HepG2 (cell line): ENCODE results near the gene WDHD1. TPM values are rescaled to one million over a fixed set of nuclear protein-coding genes. Genes with fewer than 3 reads are reported as not detected.

ENCODE experiments used
- ATAC-seq: fragments of 200-7000 bp; cut with Tn5 transposase; 3 replicates; pipeline ENCODE4 v1.9.1; 2020; ENCODE audit warnings: mild to moderate bottlenecking, moderate library complexity
- BruUV-seq: library from RNA; stranded (reverse); fragments of 400-500 nt; replicated peaks from 2 replicates; lab custom pipeline; 2021; lab: Mats Ljungman, UMichigan
- CTCF ChIA-PET: fragments of 300-600 bp; formaldehyde crosslinking; extraction: SDS; loops from one replicate; lab custom pipeline; 2021; ENCODE audit warnings: low total read pairs, inconsistent platforms, low intra/inter-chr PET ratio; lab: Yijun Ruan, JAX
- POLR2A ChIA-PET: fragments of 350-600 bp; sonication (Branson Sonifier 250); formaldehyde crosslinking; loops from one replicate; lab custom pipeline; 2020; ENCODE audit warnings: antibody characterized with exemption, inconsistent platforms; lab: Yijun Ruan, JAX
- DNase-seq: peaks from one replicate; pipeline ENCODE4 v3.0.0-alpha.2; 2015; ENCODE audit warnings: low spot score
- FAIRE-seq: peaks from 3 replicates; lab custom pipeline; 2011; peaks lifted over from hg19 to GRCh38; lab: Jason Lieb, UNC
- H2AFZ ChIP-seq: one replicate; pipeline ENCODE4 v1.6.1; 2011; ENCODE audit warnings: low read length, inconsistent platforms
- H3K27ac ChIP-seq: fragments of 300-600 bp; 3 replicates; pipeline ENCODE4 v1.8.0; 2011; ENCODE audit warnings: mixed run types, mild to moderate bottlenecking, mixed read lengths, low read length, inconsistent platforms; ENCODE audit not compliant: insufficient read depth; ENCODE audit errors: extremely low read length
- H3K27me3 ChIP-seq, 2 experiments: fragments of 200-600 bp in 1 of 2; 2 replicates in 1 of 2; 3 replicates in 1 of 2; pipeline versions ENCODE4 v1.6.0 to v1.8.0; 2011; ENCODE audit warnings: low read length in 2 of 2, mild to moderate bottlenecking in 2 of 2, moderate library complexity in 2 of 2, inconsistent platforms in 1 of 2; ENCODE audit not compliant: insufficient read depth in 2 of 2, control insufficient read depth in 1 of 2
- H3K36me3 ChIP-seq, 2 experiments: fragments of 200-600 bp in 1 of 2; replicated peaks in 1 of 2; 2 replicates in 1 of 2; 3 replicates in 1 of 2; pipeline versions ENCODE4 v1.5.1 to v1.8.0; 2011; ENCODE audit warnings: low read length in 2 of 2, inconsistent platforms in 1 of 2; ENCODE audit not compliant: insufficient read depth in 2 of 2, control insufficient read depth in 1 of 2
- H3K4me1 ChIP-seq: 2 replicates; pipeline ENCODE4 v1.5.1; 2012; ENCODE audit warnings: low read length, inconsistent platforms; ENCODE audit not compliant: insufficient read depth
- H3K4me2 ChIP-seq: 2 replicates; pipeline ENCODE4 v1.6.0; 2011; ENCODE audit warnings: low read depth, low read length, inconsistent platforms
- H3K4me3 ChIP-seq, 3 experiments: fragments of 200-600 bp in 1 of 3; sonication (generic), shearing (Covaris generic) in 1 of 3; replicated peaks in 1 of 3; 2 replicates each; pipeline ENCODE4 v1.5.1; 2011 to 2016; ENCODE audit warnings: low read length in 3 of 3, inconsistent platforms in 2 of 3, low read depth in 2 of 3, mild to moderate bottlenecking in 2 of 3, control low read depth in 1 of 3, mixed read lengths in 1 of 3; ENCODE audit not compliant: insufficient read depth in 1 of 3
- H3K79me2 ChIP-seq: one replicate; pipeline ENCODE4 v1.6.1; 2011; ENCODE audit warnings: low read length, inconsistent platforms; ENCODE audit not compliant: insufficient read depth
- H3K9ac ChIP-seq: 2 replicates; pipeline ENCODE4 v1.6.0; 2011; ENCODE audit warnings: mild to moderate bottlenecking, low read depth, low read length, inconsistent platforms; ENCODE audit not compliant: insufficient read depth
- H3K9me3 ChIP-seq: 2 replicates; pipeline ENCODE4 v1.5.1; 2012; ENCODE audit warnings: mild to moderate bottlenecking, low read length
- H4K20me1 ChIP-seq: 2 replicates; pipeline ENCODE4 v1.6.0; 2011; ENCODE audit warnings: inconsistent platforms, mild to moderate bottlenecking, low read length, moderate library complexity; ENCODE audit not compliant: insufficient read depth
- CC2D1A ChIP-seq: sonication (generic); formaldehyde crosslinking; IDR thresholded peaks from 2 replicates; pipeline ENCODE4 v1.8.1; 2023; ENCODE audit warnings: mild to moderate bottlenecking, missing genetic modification reagents
- GLI4 ChIP-seq: sonication (generic); formaldehyde crosslinking; IDR thresholded peaks from 2 replicates; pipeline ENCODE4 v1.5.1; 2020; ENCODE audit warnings: missing genetic modification reagents, mild to moderate bottlenecking, moderate library complexity, borderline replicate concordance
- HMGXB3 ChIP-seq: sonication (generic); formaldehyde crosslinking; IDR thresholded peaks from 2 replicates; pipeline ENCODE4 v1.4.0; 2020; ENCODE audit warnings: missing genetic modification reagents, borderline replicate concordance
- KDM5B ChIP-seq: sonication (generic); formaldehyde crosslinking; IDR thresholded peaks from 2 replicates; pipeline ENCODE4 v1.4.0; 2020; ENCODE audit warnings: missing genetic modification reagents, mild to moderate bottlenecking, borderline replicate concordance
- POLR2A ChIP-seq, 2 experiments: IDR thresholded peaks; 2 replicates each; pipeline ENCODE4 v1.6.1; 2011; ENCODE audit warnings: low read depth in 2 of 2, low read length in 2 of 2, mild to moderate bottlenecking in 1 of 2, moderate library complexity in 1 of 2; ENCODE audit not compliant: insufficient read depth in 1 of 2
- RCOR2 ChIP-seq: IDR thresholded peaks from 2 replicates; pipeline ENCODE4 v1.6.1; 2016; ENCODE audit warnings: missing biosample characterization, missing genetic modification reagents
- TSC22D2 ChIP-seq: sonication (generic); formaldehyde crosslinking; IDR thresholded peaks from 2 replicates; pipeline ENCODE4 v1.5.1; 2020; ENCODE audit warnings: missing genetic modification reagents, mild to moderate bottlenecking, borderline replicate concordance
- ZBTB1 ChIP-seq: sonication (generic); formaldehyde crosslinking; IDR thresholded peaks from 2 replicates; pipeline ENCODE4 v1.4.0; 2020; ENCODE audit warnings: missing genetic modification reagents, borderline replicate concordance
- ZBTB44 ChIP-seq: sonication (generic); formaldehyde crosslinking; IDR thresholded peaks from 2 replicates; pipeline ENCODE4 v1.4.0; 2020; ENCODE audit warnings: missing genetic modification reagents
- ZNF160 ChIP-seq: sonication (generic); formaldehyde crosslinking; IDR thresholded peaks from 2 replicates; pipeline ENCODE4 v1.8.0; 2022; ENCODE audit warnings: mild to moderate bottlenecking, inconsistent platforms, missing genetic modification reagents
- ZNF460 ChIP-seq: sonication (generic); formaldehyde crosslinking; IDR thresholded peaks from 2 replicates; pipeline ENCODE4 v1.5.1; 2020; ENCODE audit warnings: missing genetic modification reagents, mild to moderate bottlenecking, borderline replicate concordance
- ZNF770 ChIP-seq: sonication (generic); formaldehyde crosslinking; IDR thresholded peaks from 2 replicates; pipeline ENCODE4 v1.5.0; 2020; ENCODE audit warnings: mild to moderate bottlenecking, missing genetic modification reagents
- WGBS: methylation state at CpG from one replicate; pipeline ENCODE4 v1.1.6; 2017; ENCODE audit warnings: low lambda C conversion rate; 5-methylcytosine and 5-hydroxymethylcytosine counted together
- in situ Hi-C: cut with HindIII; loops from 2 replicates; pipeline ENCODE4 v1.10.0; 2017; ENCODE audit warnings: low pct_unique_long_range_greater_than_20kb; ENCODE audit not compliant: extremely low pct_ligation_motif_present
- intact Hi-C: fragments of 100-400 bp; cut with micrococcal nuclease; formaldehyde crosslinking; loops from one replicate; pipeline ENCODE4 v1.10.0; 2022; ENCODE audit not compliant: unreplicated experiment
- polyA plus RNA-seq, 8 experiments: library from polyadenylated mRNA; depleted of rRNA in 3 of 8; stranded (reverse) in 7 of 8; unstranded in 1 of 8; fragments of >200 nt; fragmentation: Illumina TruSeq in 4 of 8; extraction: Trizol in 4 of 8; gene quantifications; 2 replicates each; pipeline versions ENCODE4 v1.2.1 to v1.2.3, GENCODE V29; 2011 to 2016; ENCODE audit warnings: low read depth in 4 of 8, missing spikeins in 1 of 8, mixed read lengths in 1 of 8; ENCODE audit not compliant: insufficient read depth in 1 of 8
- total RNA-seq, 5 experiments: library from RNA; depleted of rRNA; stranded (reverse); fragments of >200 nt; fragmentation: Illumina TruSeq; extraction: Trizol; gene quantifications; 2 replicates each; pipeline ENCODE4 v1.2.3, GENCODE V29; 2016; ENCODE audit warnings: low read depth in 1 of 5

WDHD1 gene
- total and polyA plus RNA-seq, 2 of the 13 experiments (the other 11 are each of a cell fraction or from before 2014, with no cell fraction given): 5.5 to 27.5 TPM

- TF ChIP-seq GLI4 (no peak), POLR2A (IDR thresholded peaks at IDR 0.05; ENCODE audit: insufficient read depth in 1 of 2, low read depth in 2 of 2, low read length in 2 of 2) (peak; percentile 96 to 98), KDM5B (CRISPR knock-in tag) (peak; percentile 91; the same call in 1 of the 2 replicates), ZBTB1 (CRISPR knock-in tag) (no peak), ZNF160 (CRISPR knock-in tag) (peak; percentile 85; the same call in 1 of the 2 replicates)
These were observed 24.7 kb upstream of the WDHD1 start, which contains the start of gene MAPK1IP1L (continued) for GRCh38 chr14:55051423-55052268.

- Histone ChIP-seq H2AFZ (peak overlapping the region; percentile 64), H3K4me1 (peaks cover 41% of the 10 kb centered on the region), H3K27me3 (no peaks in the 10 kb centered on the region; a peak in 1 of 5 replicates), H3K9me3 (no peaks in the 10 kb centered on the region), H3K79me2 (peaks cover 41% of the 10 kb centered on the region), H3K9ac (peak overlapping the region; percentile 88), H3K27ac (peak overlapping the region; percentile 99), H3K36me3 (peaks cover 0 to 3% of the 10 kb centered on the region in 2 experiments; a peak in 3 of 5 replicates), H3K4me3 (peak overlapping the region; percentile 60 to 99 (median 76)), H3K4me2 (peak overlapping the region; percentile 81), H4K20me1 (peaks cover 30% of the 10 kb centered on the region)
- TSS peak; percentile 94 for BruUV-seq
- CTCF ChIA-PET: interaction anchor here (0.6 kb wide), 1 partner anchor 110 kb away, joined by 3 read pairs; no protein-coding TSS in a partner anchor
- WGBS: 1% methylated on average over 8 of the region's 10 CpGs
- POLR2A ChIA-PET: interaction anchor here (0.6 to 3.0 kb wide), 19 partner anchors 9 to 544 kb away, joined by 3 to 47 read pairs (median 4); partner anchors contain the start of genes SOCS4 and WDHD1
- intact Hi-C loops (no loop called here), in situ Hi-C loops (no loop called here)
- FAIRE-seq: no peak
- no peak for ATAC-seq
- DNase-seq: no peak
- TF ChIP-seq RCOR2 (CRISPR knock-in tag): no peak
- peak; percentile 59 for TF ChIP-seq ZNF770 (CRISPR knock-in tag)
- TF ChIP-seq CC2D1A (CRISPR knock-in tag): 0 out of 2 replicates have a peak, but pooled peaks have one; percentile 38
- 0 out of 2 replicates have a peak, but pooled peaks have one; percentile 12 for TF ChIP-seq TSC22D2 (CRISPR knock-in tag)
- 0 out of 2 replicates have a peak, but pooled peaks have one; percentile 21 for TF ChIP-seq HMGXB3 (CRISPR knock-in tag)
- peak; percentile 18; the same call in 1 of the 2 replicates for TF ChIP-seq ZBTB44
- no peak for TF ChIP-seq ZNF460 (CRISPR knock-in tag)
These were observed 24.2 kb upstream of the WDHD1 start for GRCh38 chr14:55051165-55051422.
